SK-N-SH treated with all-trans-retinoic acid at 6 μM for 48 hours (cell line): Measurements from ENCODE around the gene LORICRIN.

Experiments
- ATAC-seq: fragments of 200-7000 bp; cut with Tn5 transposase; 3 replicates; pipeline ENCODE4 v1.9.1; 2020; ENCODE audit warnings: mild to moderate bottlenecking, moderate library complexity
- ARNTL ChIP-seq: fragments of 450-650 bp; formaldehyde crosslinking; IDR thresholded peaks from 2 replicates; pipeline ENCODE4 v1.5.0; 2020; ENCODE audit warnings: low read depth, mild to moderate bottlenecking, moderate library complexity, borderline replicate concordance
- BACH2 ChIP-seq: fragments of 250-450 bp; sonication (Bioruptor Pico); IDR thresholded peaks from 2 replicates; pipeline ENCODE4 v1.9.0; 2021; ENCODE audit warnings: mild to moderate bottlenecking, borderline replicate concordance
- CREB5 ChIP-seq: fragments of 250-450 bp; sonication (Bioruptor Pico); IDR thresholded peaks from 2 replicates; pipeline ENCODE4 v1.5.1; 2020; ENCODE audit warnings: low read depth, mild to moderate bottlenecking, moderate library complexity
- CSRNP3 ChIP-seq: fragments of 250-450 bp; sonication (Bioruptor Pico); IDR thresholded peaks from 2 replicates; pipeline ENCODE4 v1.5.1; 2021; ENCODE audit warnings: mild to moderate bottlenecking, moderate library complexity
- ESRRG ChIP-seq: fragments of 250-450 bp; sonication (Bioruptor Pico); IDR thresholded peaks from 2 replicates; pipeline ENCODE4 v1.6.1; 2021; ENCODE audit warnings: mild to moderate bottlenecking
- GLIS3 ChIP-seq: fragments of 250-450 bp; sonication (Bioruptor Pico); IDR thresholded peaks from 2 replicates; pipeline ENCODE4 v1.5.0; 2020; ENCODE audit warnings: mild to moderate bottlenecking, moderate library complexity
- ISL1 ChIP-seq: fragments of 250-450 bp; sonication (Bioruptor Pico); IDR thresholded peaks from 2 replicates; pipeline ENCODE4 v2.1.2; 2022; ENCODE audit warnings: mild to moderate bottlenecking, moderate library complexity
- OSR1 ChIP-seq: fragments of 250-450 bp; sonication (Bioruptor Pico); IDR thresholded peaks from 2 replicates; pipeline ENCODE4 v1.8.0; 2022; ENCODE audit warnings: moderate library complexity, mild to moderate bottlenecking, inconsistent platforms
- PATZ1 ChIP-seq: fragments of 250-450 bp; sonication (Bioruptor Pico); IDR thresholded peaks from 2 replicates; pipeline ENCODE4 v1.8.0; 2020; ENCODE audit warnings: mild to moderate bottlenecking, moderate library complexity, borderline replicate concordance
- POU6F1 ChIP-seq: fragments of 250-450 bp; sonication (Bioruptor Pico); IDR thresholded peaks from 2 replicates; pipeline ENCODE4 v1.8.0; 2021; ENCODE audit warnings: low read depth, mild to moderate bottlenecking, moderate library complexity, borderline replicate concordance
- PPARA ChIP-seq: fragments of 250-450 bp; sonication (Bioruptor Pico); IDR thresholded peaks from 2 replicates; pipeline ENCODE4 v1.5.0; 2020; ENCODE audit warnings: mild to moderate bottlenecking, borderline replicate concordance
- RARB ChIP-seq: fragments of 250-450 bp; sonication (Bioruptor Pico); IDR thresholded peaks from 2 replicates; pipeline ENCODE4 v1.8.0; 2021; ENCODE audit warnings: mild to moderate bottlenecking, moderate library complexity
- SNAI2 ChIP-seq: fragments of 250-450 bp; sonication (Bioruptor Pico); IDR thresholded peaks from 2 replicates; pipeline ENCODE4 v1.5.0; 2020; ENCODE audit warnings: mild to moderate bottlenecking, moderate library complexity
- TCF4 ChIP-seq: fragments of 250-450 bp; sonication (Bioruptor Pico); IDR thresholded peaks from 2 replicates; pipeline ENCODE4 v1.8.0; 2021; ENCODE audit warnings: mild to moderate bottlenecking, moderate library complexity, borderline replicate concordance
- TOX ChIP-seq: fragments of 250-450 bp; sonication (Bioruptor Pico); IDR thresholded peaks from 2 replicates; pipeline ENCODE4 v1.8.0; 2021; ENCODE audit warnings: mild to moderate bottlenecking, moderate library complexity, borderline replicate concordance
- TSHZ2 ChIP-seq: fragments of 250-450 bp; sonication (Bioruptor Pico); IDR thresholded peaks from 2 replicates; pipeline ENCODE4 v1.5.0; 2020; ENCODE audit warnings: mild to moderate bottlenecking, moderate library complexity
- ZC3H10 ChIP-seq: fragments of 250-450 bp; sonication (Bioruptor Pico); IDR thresholded peaks from 2 replicates; pipeline ENCODE4 v1.5.1; 2021; ENCODE audit warnings: mild to moderate bottlenecking, moderate library complexity
- ZFP30 ChIP-seq: fragments of 450-650 bp; formaldehyde crosslinking; IDR thresholded peaks from 2 replicates; pipeline ENCODE4 v1.5.0; 2022; ENCODE audit warnings: mild to moderate bottlenecking, moderate library complexity
- ZNF565 ChIP-seq: fragments of 450-650 bp; formaldehyde crosslinking; conservative IDR thresholded peaks from 2 replicates; pipeline ENCODE4 v1.5.0; 2020; ENCODE audit warnings: low read depth, mild to moderate bottlenecking, moderate library complexity
- ZNF70 ChIP-seq: fragments of 450-650 bp; formaldehyde crosslinking; IDR thresholded peaks from 2 replicates; pipeline ENCODE4 v1.5.0; 2020; ENCODE audit warnings: mild to moderate bottlenecking, moderate library complexity
- ZNF8 ChIP-seq: fragments of 450-650 bp; formaldehyde crosslinking; IDR thresholded peaks from 2 replicates; pipeline ENCODE4 v1.5.0; 2020; ENCODE audit warnings: mild to moderate bottlenecking, moderate library complexity

LORICRIN gene

GRCh38 chr1:153292185-153292584, 32.7 kb downstream of the LORICRIN start:
- ATAC-seq: no peak
- TF ChIP-seq ARNTL (no peak), ZFP30 (CRISPR knock-in tag) (no peak), ISL1 (CRISPR knock-in tag) (no peak), TOX (no peak), SNAI2 (CRISPR knock-in tag) (no peak), RARB (CRISPR knock-in tag) (no peak), TCF4 (no peak), BACH2 (CRISPR knock-in tag) (no peak), ZNF565 (CRISPR knock-in tag) (no peak), TSHZ2 (CRISPR knock-in tag) (no peak), ZNF70 (CRISPR knock-in tag) (no peak), CREB5 (CRISPR knock-in tag) (no peak), OSR1 (no peak), PPARA (CRISPR knock-in tag) (no peak), ZNF8 (CRISPR knock-in tag) (no peak), ZC3H10 (CRISPR knock-in tag) (no peak), ESRRG (no peak), POU6F1 (CRISPR knock-in tag) (no peak), GLIS3 (CRISPR knock-in tag) (no peak)
- TF ChIP-seq, all 23 proteins: peak for 0

GRCh38 chr1:153292740-153293479, 33.4 kb downstream of the LORICRIN start:
- ATAC-seq: no peak; the same call in 2 of the 3 replicates
- no peak for TF ChIP-seq TOX
- TF ChIP-seq PATZ1 (CRISPR knock-in tag): no peak
- no peak for TF ChIP-seq BACH2 (CRISPR knock-in tag)
- TF ChIP-seq POU6F1 (CRISPR knock-in tag): no peak
- TF ChIP-seq PPARA (CRISPR knock-in tag): no peak
- TF ChIP-seq ESRRG: no peak
- no peak for TF ChIP-seq ARNTL
- no peak for TF ChIP-seq CSRNP3 (CRISPR knock-in tag)
